CD8-positive, alpha-beta memory T cell (primary cell): ENCODE results near the gene NPY. TPM values are rescaled to one million over a fixed set of nuclear protein-coding genes. Genes with fewer than 3 reads are reported as not detected.
"Not testable (repeated sequence)": the region's sequence is repeated elsewhere in the genome, so short reads cannot be mapped to it uniquely, and the experiment has no call there.

ENCODE experiments used
- CTCF ChIA-PET: fragments of 350-600 bp; sonication (Branson Sonifier 250); formaldehyde crosslinking; loops from one replicate; lab custom pipeline; 2021; ENCODE audit warnings: antibody characterized with exemption; lab: Charles Lee
- POLR2A ChIA-PET: fragments of 350-600 bp; sonication (Branson Sonifier 250); formaldehyde crosslinking; loops from one replicate; lab custom pipeline; 2021; ENCODE audit warnings: antibody characterized with exemption; lab: Charles Lee
- DNase-seq, 5 donors: peaks; one replicate each; pipeline versions ENCODE4 v3.0.0 to v3.0.0-alpha.2; 2020 to 2022; ENCODE audit warnings: mixed read lengths in 1 of 5
- H3K27ac ChIP-seq: one replicate; pipeline ENCODE4 v1.7.0; 2013; ENCODE audit warnings: low read depth, mild to moderate bottlenecking, low read length, moderate library complexity
- H3K27me3 ChIP-seq: 2 replicates; pipeline ENCODE4 v1.7.0; 2013; ENCODE audit warnings: low read length, mild to moderate bottlenecking; ENCODE audit not compliant: insufficient read depth, poor library complexity, severe bottlenecking
- H3K36me3 ChIP-seq: 2 replicates; pipeline ENCODE4 v1.7.0; 2013; ENCODE audit warnings: mild to moderate bottlenecking, low read length, moderate library complexity; ENCODE audit not compliant: insufficient read depth
- H3K4me1 ChIP-seq: 2 replicates; pipeline ENCODE4 v1.7.0; 2013; ENCODE audit warnings: mild to moderate bottlenecking, low read length, moderate library complexity; ENCODE audit not compliant: insufficient read depth
- H3K4me3 ChIP-seq: 2 replicates; pipeline ENCODE4 v1.7.0; 2013; ENCODE audit warnings: mild to moderate bottlenecking, low read length
- H3K9me3 ChIP-seq: 2 replicates; pipeline ENCODE4 v1.7.0; 2013; ENCODE audit warnings: mild to moderate bottlenecking, low read length
- H3K27ac Mint-ChIP-seq, 8 donors: one replicate each; pipeline ENCODE4 v1.8.0; 2020 to 2021; ENCODE audit warnings: mixed read lengths in 8 of 8, mild to moderate bottlenecking in 6 of 8, inconsistent platforms in 3 of 8, moderate library complexity in 3 of 8
- H3K27me3 Mint-ChIP-seq, 2 donors: one replicate each; pipeline ENCODE4 v1.8.0; 2020 to 2021; ENCODE audit warnings: mixed read lengths in 2 of 2, mild to moderate bottlenecking in 1 of 2, moderate library complexity in 1 of 2
- H3K36me3 Mint-ChIP-seq, 3 donors: one replicate each; pipeline ENCODE4 v1.8.0; 2020 to 2021; ENCODE audit warnings: mixed read lengths in 3 of 3, inconsistent platforms in 1 of 3, mild to moderate bottlenecking in 1 of 3
- H3K4me1 Mint-ChIP-seq, 3 donors: one replicate each; pipeline ENCODE4 v1.8.0; 2020 to 2021; ENCODE audit warnings: mixed read lengths in 3 of 3, inconsistent platforms in 1 of 3, mild to moderate bottlenecking in 1 of 3
- H3K4me3 Mint-ChIP-seq, 7 donors: one replicate each; pipeline ENCODE4 v1.8.0; 2020 to 2021; ENCODE audit warnings: mixed read lengths in 7 of 7, mild to moderate bottlenecking in 6 of 7, moderate library complexity in 4 of 7, inconsistent platforms in 2 of 7
- H3K9me3 Mint-ChIP-seq, 5 donors: one replicate each; pipeline ENCODE4 v1.8.0; 2020 to 2022; ENCODE audit warnings: mixed read lengths in 5 of 5, mild to moderate bottlenecking in 3 of 5, moderate library complexity in 2 of 5, inconsistent platforms in 1 of 5
- polyA plus RNA-seq: library from polyadenylated mRNA; unstranded; fragments of 300-500 nt; fragmentation: Illumina TruSeq; gene quantifications from one replicate; pipeline ENCODE4 v1.2.3, GENCODE V29; 2021
- total RNA-seq, 2 experiments: library from RNA; stranded (reverse); gene quantifications; one replicate each; pipeline ENCODE4 v1.2.3, GENCODE V29; 2021

NPY gene
- total and polyA plus RNA-seq, 3 experiments from 2014 or later, result not detected

DNA sequence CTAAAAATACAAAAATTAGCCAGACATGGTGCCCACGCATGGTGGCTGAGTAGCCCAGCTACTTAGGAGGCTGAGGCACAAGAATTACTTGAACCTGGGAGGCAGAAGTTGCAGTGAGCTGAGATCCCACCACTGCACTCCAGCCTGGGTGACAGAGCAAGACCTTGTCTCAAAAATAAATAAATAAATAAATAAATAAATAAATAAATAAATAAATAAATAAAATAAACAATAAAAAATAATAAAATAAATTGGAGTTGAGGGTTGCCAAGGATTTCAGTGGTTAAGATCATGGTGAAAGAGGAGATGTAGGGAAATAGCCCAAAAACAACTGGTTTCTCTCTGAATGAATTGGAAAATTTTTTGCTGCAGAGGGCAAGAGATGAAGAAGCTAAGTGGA lies 25.7 kb upstream of the NPY start:
- POLR2A ChIA-PET, result not testable (repeated sequence)
- H3K4me1 Mint-ChIP-seq, result peaks cover 5 to 24% (median 23%) of the 10 kb centered on the region in 3 donors

GRCh38 chr7:24271938-24272337 lies 12.1 kb upstream of the NPY start:
- POLR2A ChIA-PET, result no interaction called here
- CTCF ChIA-PET, result no interaction called here
- Mint-ChIP-seq H3K4me3 (no peak overlapping the region), H3K36me3 (no peaks in the 10 kb centered on the region), H3K27ac (no peak overlapping the region), H3K4me1 (no peaks in the 10 kb centered on the region), H3K9me3 (peaks cover 0 to 15% (median 5%) of the 10 kb centered on the region in 5 donors), H3K27me3 (peaks cover 0 to 6% of the 10 kb centered on the region in 2 donors)
- H3K27me3 ChIP-seq, result no peaks in the 10 kb centered on the region
- no peaks in the 10 kb centered on the region for H3K9me3 ChIP-seq
- no peak overlapping the region for H3K4me3 ChIP-seq
- no peaks in the 10 kb centered on the region for H3K4me1 ChIP-seq
- no peaks in the 10 kb centered on the region for H3K36me3 ChIP-seq
- no peak overlapping the region for H3K27ac ChIP-seq
- no peak for DNase-seq

More for the DNA sequence above, 25.7 kb upstream of the NPY start:
- H3K27ac ChIP-seq, H3K9me3 Mint-ChIP-seq, H3K27me3 ChIP-seq, H3K4me3 ChIP-seq, CTCF ChIA-PET, H3K9me3 ChIP-seq, H3K27ac Mint-ChIP-seq, H3K4me3 Mint-ChIP-seq, DNase-seq, H3K36me3 Mint-ChIP-seq, H3K36me3 ChIP-seq: not testable (repeated sequence)
- peaks cover 5 to 11% of the 10 kb centered on the region in 2 donors for H3K27me3 Mint-ChIP-seq
- peaks cover 13% of the 10 kb centered on the region for H3K4me1 ChIP-seq

- Histone ChIP-seq H3K4me3 (no peak overlapping the region), H3K27ac (no peak overlapping the region), H3K36me3 (no peaks in the 10 kb centered on the region), H3K4me1 (no peaks in the 10 kb centered on the region), H3K9me3 (no peaks in the 10 kb centered on the region), H3K27me3 (no peaks in the 10 kb centered on the region)
- Mint-ChIP-seq H3K27me3 (peaks cover 3 to 14% of the 10 kb centered on the region in 2 donors), H3K36me3 (no peaks in the 10 kb centered on the region), H3K9me3 (peaks cover 0 to 9% (median 0%) of the 10 kb centered on the region in 5 donors), H3K4me1 (peaks cover 2 to 9% (median 7%) of the 10 kb centered on the region in 3 donors), H3K27ac (no peak overlapping the region), H3K4me3 (no peak overlapping the region)
- DNase-seq, result no peak
- ChIA-PET CTCF (interaction anchor here (1.7 kb wide), 1 partner anchor 11 kb away, joined by 4 read pairs; no protein-coding TSS in a partner anchor), POLR2A (no interaction called here)
Observed at GRCh38 chr7:24279512-24279911, 4.5 kb upstream of the NPY start.

GRCh38 chr7:24283554-24283896 lies 465 bp upstream of the NPY start:
- H3K36me3 Mint-ChIP-seq, result no peaks in the 10 kb centered on the region
- H3K27me3 Mint-ChIP-seq, result peaks cover 21 to 43% of the 10 kb centered on the region in 2 donors
- Histone ChIP-seq H3K27ac (no peak overlapping the region), H3K9me3 (no peaks in the 10 kb centered on the region), H3K4me3 (no peak overlapping the region), H3K36me3 (no peaks in the 10 kb centered on the region), H3K27me3 (peaks cover 3% of the 10 kb centered on the region), H3K4me1 (peaks cover 9% of the 10 kb centered on the region)
- H3K9me3 Mint-ChIP-seq, result no peaks in the 10 kb centered on the region
- H3K4me1 Mint-ChIP-seq, result peaks cover 2 to 23% (median 11%) of the 10 kb centered on the region in 3 donors
- peak overlapping the region in 6 of 7 donors; percentile 49 to 79 (median 62) for H3K4me3 Mint-ChIP-seq
- no peak for DNase-seq
- ChIA-PET CTCF (no interaction called here), POLR2A (no interaction called here)
- H3K27ac Mint-ChIP-seq, result no peak overlapping the region

DNA sequence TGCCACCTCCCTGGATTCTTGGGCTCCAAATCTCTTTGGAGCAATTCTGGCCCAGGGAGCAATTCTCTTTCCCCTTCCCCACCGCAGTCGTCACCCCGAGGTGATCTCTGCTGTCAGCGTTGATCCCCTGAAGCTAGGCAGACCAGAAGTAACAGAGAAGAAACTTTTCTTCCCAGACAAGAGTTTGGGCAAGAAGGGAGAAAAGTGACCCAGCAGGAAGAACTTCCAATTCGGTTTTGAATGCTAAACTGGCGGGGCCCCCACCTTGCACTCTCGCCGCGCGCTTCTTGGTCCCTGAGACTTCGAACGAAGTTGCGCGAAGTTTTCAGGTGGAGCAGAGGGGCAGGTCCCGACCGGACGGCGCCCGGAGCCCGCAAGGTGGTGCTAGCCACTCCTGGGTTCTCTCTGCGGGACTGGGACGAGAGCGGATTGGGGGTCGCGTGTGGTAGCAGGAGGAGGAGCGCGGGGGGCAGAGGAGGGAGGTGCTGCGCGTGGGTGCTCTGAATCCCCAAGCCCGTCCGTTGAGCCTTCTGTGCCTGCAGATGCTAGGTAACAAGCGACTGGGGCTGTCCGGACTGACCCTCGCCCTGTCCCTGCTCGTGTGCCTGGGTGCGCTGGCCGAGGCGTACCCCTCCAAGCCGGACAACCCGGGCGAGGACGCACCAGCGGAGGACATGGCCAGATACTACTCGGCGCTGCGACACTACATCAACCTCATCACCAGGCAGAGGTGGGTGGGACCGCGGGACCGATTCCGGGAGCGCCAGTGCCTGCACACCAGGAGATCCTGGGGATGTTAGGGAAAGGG lies 913 bp downstream of the NPY start:
- Mint-ChIP-seq H3K9me3 (no peaks in the 10 kb centered on the region), H3K27ac (peak overlapping the region in 1 of 8 donors; percentile 9), H3K27me3 (peaks cover 21 to 55% of the 10 kb centered on the region in 2 donors), H3K4me1 (peaks cover 3 to 23% (median 11%) of the 10 kb centered on the region in 3 donors), H3K36me3 (no peaks in the 10 kb centered on the region), H3K4me3 (peak overlapping the region in 6 of 7 donors; percentile 20 to 60 (median 36))
- Histone ChIP-seq H3K4me3 (no peak overlapping the region), H3K9me3 (no peaks in the 10 kb centered on the region), H3K36me3 (no peaks in the 10 kb centered on the region), H3K27me3 (peaks cover 3% of the 10 kb centered on the region), H3K27ac (no peak overlapping the region), H3K4me1 (peaks cover 9% of the 10 kb centered on the region)
- DNase-seq, result no peak
- POLR2A ChIA-PET, result no interaction called here
- CTCF ChIA-PET, result no interaction called here

GRCh38 chr7:24290004-24290641 lies 6.1 kb downstream of the NPY start:
- Mint-ChIP-seq H3K36me3 (no peaks in the 10 kb centered on the region), H3K4me1 (peaks cover 6 to 14% (median 7%) of the 10 kb centered on the region in 3 donors), H3K9me3 (no peaks in the 10 kb centered on the region), H3K27ac (peak overlapping the region in 1 of 8 donors; percentile 40), H3K4me3 (no peak overlapping the region), H3K27me3 (peaks cover 16 to 49% of the 10 kb centered on the region in 2 donors)
- Histone ChIP-seq H3K9me3 (no peaks in the 10 kb centered on the region), H3K4me3 (no peak overlapping the region), H3K36me3 (no peaks in the 10 kb centered on the region), H3K27me3 (no peaks in the 10 kb centered on the region), H3K4me1 (peaks cover 3% of the 10 kb centered on the region), H3K27ac (no peak overlapping the region)
- POLR2A ChIA-PET, result no interaction called here
- DNase-seq, result peak in 2 of 5 donors; percentile 14 to 17
- CTCF ChIA-PET, result interaction anchor here (1.2 to 1.4 kb wide), 2 partner anchors 11 kb away, joined by 4 read pairs; no protein-coding TSS in a partner anchor

- POLR2A ChIA-PET, result no interaction called here
- CTCF ChIA-PET, result no interaction called here
- no peaks in the 10 kb centered on the region for H3K27me3 ChIP-seq
Observed at GRCh38 chr7:24291271-24291670, 7.3 kb downstream of the NPY start.

GRCh38 chr7:24297362-24297761 lies 13.4 kb downstream of the NPY start:
- Histone ChIP-seq H3K9me3 (no peaks in the 10 kb centered on the region), H3K27me3 (no peaks in the 10 kb centered on the region), H3K4me1 (no peaks in the 10 kb centered on the region), H3K4me3 (no peak overlapping the region), H3K27ac (no peak overlapping the region), H3K36me3 (no peaks in the 10 kb centered on the region)
- DNase-seq, result no peak
- H3K4me1 Mint-ChIP-seq, result no peaks in the 10 kb centered on the region
- ChIA-PET CTCF (no interaction called here), POLR2A (no interaction called here)
- H3K36me3 Mint-ChIP-seq, result peaks cover 0 to 2% (median 0%) of the 10 kb centered on the region in 3 donors
- H3K4me3 Mint-ChIP-seq, result no peak overlapping the region
- H3K27me3 Mint-ChIP-seq, result peaks cover 3 to 25% of the 10 kb centered on the region in 2 donors
- peaks cover 0 to 8% (median 0%) of the 10 kb centered on the region in 5 donors for H3K9me3 Mint-ChIP-seq
- H3K27ac Mint-ChIP-seq, result no peak overlapping the region

More at GRCh38 chr7:24291271-24291670, 7.3 kb downstream of the NPY start:
- no peak for DNase-seq
- no peaks in the 10 kb centered on the region for H3K9me3 Mint-ChIP-seq
- peaks cover 5 to 7% (median 6%) of the 10 kb centered on the region in 3 donors for H3K4me1 Mint-ChIP-seq
- peak overlapping the region in 1 of 8 donors; percentile 10 for H3K27ac Mint-ChIP-seq
- peaks cover 6 to 43% of the 10 kb centered on the region in 2 donors for H3K27me3 Mint-ChIP-seq
- H3K36me3 Mint-ChIP-seq, result no peaks in the 10 kb centered on the region
- no peaks in the 10 kb centered on the region for H3K4me1 ChIP-seq
- H3K27ac ChIP-seq, result no peak overlapping the region
- no peaks in the 10 kb centered on the region for H3K9me3 ChIP-seq
- H3K36me3 ChIP-seq, result no peaks in the 10 kb centered on the region
- no peak overlapping the region for H3K4me3 Mint-ChIP-seq
- no peak overlapping the region for H3K4me3 ChIP-seq
